ENCODE data around the gene FNDC3B. TPM values are rescaled to one million over a fixed set of nuclear protein-coding genes. Genes with fewer than 3 reads are reported as not detected.

Gene FNDC3B
- total RNA-seq, 1 experiment from 2014 or later, result 34.4 TPM

- no peak for DNase-seq (ENCODE audit: low read depth, low spot score)
- in situ Hi-C loops (cut with HindIII; ENCODE audit: low pct_unique_long_range_greater_than_20kb, low sequenced_read_pairs), result no loop called here
These were observed 341.3 kb downstream of the FNDC3B start for GRCh38 chr3:172380632-172381031.

- no peak for DNase-seq (ENCODE audit: low read depth, low spot score)
- in situ Hi-C loops (cut with HindIII; ENCODE audit: low pct_unique_long_range_greater_than_20kb, low sequenced_read_pairs), result no loop called here
These were observed 344.0 kb downstream of the FNDC3B start for GRCh38 chr3:172383306-172383796.

- in situ Hi-C loops (cut with HindIII; ENCODE audit: low pct_unique_long_range_greater_than_20kb, low sequenced_read_pairs), result no loop called here
- DNase-seq (ENCODE audit: low read depth, low spot score), result no peak
These were observed 345.5 kb downstream of the FNDC3B start for GRCh38 chr3:172384836-172385235.

- in situ Hi-C loops (cut with HindIII; ENCODE audit: low pct_unique_long_range_greater_than_20kb, low sequenced_read_pairs), result no loop called here
- DNase-seq (ENCODE audit: low read depth, low spot score), result no peak
These were observed 348.4 kb downstream of the FNDC3B start for GRCh38 chr3:172387728-172388127.

- in situ Hi-C loops (cut with HindIII; ENCODE audit: low pct_unique_long_range_greater_than_20kb, low sequenced_read_pairs), result no loop called here
- no peak for DNase-seq (ENCODE audit: low read depth, low spot score)
These were observed 349.2 kb downstream of the FNDC3B start for GRCh38 chr3:172388412-172389078.

- DNase-seq (ENCODE audit: low read depth, low spot score), result no peak
- in situ Hi-C loops (cut with HindIII; ENCODE audit: low pct_unique_long_range_greater_than_20kb, low sequenced_read_pairs), result no loop called here
These were observed 351.4 kb downstream of the FNDC3B start for GRCh38 chr3:172390792-172391191.

GRCh38 chr3:172391592-172392302 lies 352.4 kb downstream of the FNDC3B start:
- no peak for DNase-seq (ENCODE audit: low read depth, low spot score)
- in situ Hi-C loops (cut with HindIII; ENCODE audit: low pct_unique_long_range_greater_than_20kb, low sequenced_read_pairs), result no loop called here

- in situ Hi-C loops (cut with HindIII; ENCODE audit: low pct_unique_long_range_greater_than_20kb, low sequenced_read_pairs), result no loop called here
- no peak for DNase-seq (ENCODE audit: low read depth, low spot score)
These were observed 355.3 kb downstream of the FNDC3B start for GRCh38 chr3:172394692-172395091.

- DNase-seq (ENCODE audit: low read depth, low spot score), result no peak
- in situ Hi-C loops (cut with HindIII; ENCODE audit: low pct_unique_long_range_greater_than_20kb, low sequenced_read_pairs), result no loop called here
These were observed 357.0 kb downstream of the FNDC3B start for GRCh38 chr3:172396400-172396799.

GRCh38 chr3:172397716-172398405 lies 358.5 kb downstream of the FNDC3B start:
- in situ Hi-C loops (cut with HindIII; ENCODE audit: low pct_unique_long_range_greater_than_20kb, low sequenced_read_pairs), result no loop called here
- DNase-seq (ENCODE audit: low read depth, low spot score), result no peak

GRCh38 chr3:172398484-172398883 lies 359.1 kb downstream of the FNDC3B start:
- in situ Hi-C loops (cut with HindIII; ENCODE audit: low pct_unique_long_range_greater_than_20kb, low sequenced_read_pairs), result no loop called here
- DNase-seq (ENCODE audit: low read depth, low spot score), result no peak

- DNase-seq (ENCODE audit: low read depth, low spot score), result no peak
- in situ Hi-C loops (cut with HindIII; ENCODE audit: low pct_unique_long_range_greater_than_20kb, low sequenced_read_pairs), result no loop called here
These were observed 362.7 kb downstream of the FNDC3B start for GRCh38 chr3:172402090-172402489.

- no peak for DNase-seq (ENCODE audit: low read depth, low spot score)
- in situ Hi-C loops (cut with HindIII; ENCODE audit: low pct_unique_long_range_greater_than_20kb, low sequenced_read_pairs), result no loop called here
These were observed 363.7 kb downstream of the FNDC3B start for GRCh38 chr3:172402892-172403643.

- in situ Hi-C loops (cut with HindIII; ENCODE audit: low pct_unique_long_range_greater_than_20kb, low sequenced_read_pairs), result no loop called here
- DNase-seq (ENCODE audit: low read depth, low spot score), result no peak
These were observed 365.0 kb downstream of the FNDC3B start for GRCh38 chr3:172404237-172404962.

GRCh38 chr3:172405914-172406313 lies 366.5 kb downstream of the FNDC3B start:
- no peak for DNase-seq (ENCODE audit: low read depth, low spot score)
- in situ Hi-C loops (cut with HindIII; ENCODE audit: low pct_unique_long_range_greater_than_20kb, low sequenced_read_pairs), result no loop called here

GRCh38 chr3:172407872-172408271 lies 368.5 kb downstream of the FNDC3B start:
- in situ Hi-C loops (cut with HindIII; ENCODE audit: low pct_unique_long_range_greater_than_20kb, low sequenced_read_pairs), result no loop called here
- DNase-seq (ENCODE audit: low read depth, low spot score), result no peak

- in situ Hi-C loops (cut with HindIII; ENCODE audit: low pct_unique_long_range_greater_than_20kb, low sequenced_read_pairs), result no loop called here
- DNase-seq (ENCODE audit: low read depth, low spot score), result no peak
These were observed 371.5 kb downstream of the FNDC3B start for GRCh38 chr3:172410702-172411477.

Measured in SK-MEL-5 (cell line).